CD4-positive, alpha-beta T cell treated with Interleukin-4 for 1 hour (primary cell): ENCODE measurements around the gene CYB561A3.

Experiments used
- DNase-seq, 2 donors: peaks; one replicate each; pipeline ENCODE4 v3.0.0-alpha.2; 2020 to 2022

CYB561A3 gene

GRCh38 chr11:61345170-61345610, 16.5 kb downstream of the CYB561A3 start:
- no peak for DNase-seq

- no peak for DNase-seq
Observed at GRCh38 chr11:61343792-61344745, 17.6 kb downstream of the CYB561A3 start.

- DNase-seq = no peak
Observed at GRCh38 chr11:61342207-61342803, 19.4 kb downstream of the CYB561A3 start.

GRCh38 chr11:61341706-61342105, 20.0 kb downstream of the CYB561A3 start:
- DNase-seq = no peak

- no peak for DNase-seq
Observed at GRCh38 chr11:61340979-61341378, 20.7 kb downstream of the CYB561A3 start.

- DNase-seq = no peak
Observed at GRCh38 chr11:61339490-61339878, 22.2 kb downstream of the CYB561A3 start.

- no peak for DNase-seq
Observed at GRCh38 chr11:61338783-61339489, 22.7 kb downstream of the CYB561A3 start.

GRCh38 chr11:61337706-61338470, 23.8 kb downstream of the CYB561A3 start:
- no peak for DNase-seq

GRCh38 chr11:61336171-61336935, 25.3 kb downstream of the CYB561A3 start:
- DNase-seq = peak; percentile 83 to 84

GRCh38 chr11:61335355-61335710, 26.3 kb downstream of the CYB561A3 start:
- DNase-seq = no peak

- no peak for DNase-seq
Observed at GRCh38 chr11:61334434-61335354, 27.0 kb downstream of the CYB561A3 start.

GRCh38 chr11:61333550-61334433, 27.9 kb downstream of the CYB561A3 start:
- DNase-seq = peak in 1 of 2 donors; percentile 7

- peak; percentile 95 to 96 for DNase-seq
Observed at GRCh38 chr11:61332797-61333549, 28.7 kb downstream of the CYB561A3 start, which contains the start of the genes DDB1 and TKFC. TSS of gene DDB1 (minus strand) at chr11:61333105. CDS start at chr11:61332968, 137 bp downstream. TSS of gene TKFC (plus strand) at chr11:61333228. CDS start at chr11:61334729, 1,501 bp downstream.

- DNase-seq = peak in 1 of 2 donors; percentile 5
Observed at GRCh38 chr11:61332281-61332796, 29.3 kb downstream of the CYB561A3 start.

GRCh38 chr11:61331651-61332050, 30.0 kb downstream of the CYB561A3 start:
- DNase-seq = no peak

- DNase-seq = no peak
Observed at GRCh38 chr11:61329871-61330270, 31.8 kb downstream of the CYB561A3 start.

GRCh38 chr11:61328351-61328750, 33.3 kb downstream of the CYB561A3 start:
- no peak for DNase-seq

GRCh38 chr11:61327669-61328071, 34.0 kb downstream of the CYB561A3 start:
- no peak for DNase-seq
